SHP77 (cell line): ENCODE results near the gene COL6A6.
"Not testable (repeated sequence)": the region's sequence is repeated elsewhere in the genome, so short reads cannot be mapped to it uniquely, and the experiment has no call there.

Experiments used
- DNase-seq, 2 experiments: peaks; one replicate each; lab custom pipeline; 2025; lab: John Stamatoyannopoulos, UW

Gene COL6A6

GRCh38 chr3:130537673-130538304 lies 20.8 kb downstream of the COL6A6 start:
- DNase-seq, result no peak

GRCh38 chr3:130539005-130539404 lies 22.0 kb downstream of the COL6A6 start:
- peak; percentile 18 to 42 for DNase-seq

GRCh38 chr3:130543322-130543721 lies 26.3 kb downstream of the COL6A6 start:
- DNase-seq, result no peak

GRCh38 chr3:130546920-130547679 lies 30.1 kb downstream of the COL6A6 start:
- DNase-seq, result no peak

GRCh38 chr3:130547680-130548065 lies 30.7 kb downstream of the COL6A6 start:
- DNase-seq, result not testable (repeated sequence)

- DNase-seq, result no peak
Measured at GRCh38 chr3:130548356-130548755, 31.4 kb downstream of the COL6A6 start.

- no peak for DNase-seq
Measured at GRCh38 chr3:130557336-130558035, 40.5 kb downstream of the COL6A6 start.

- no peak for DNase-seq
Measured at GRCh38 chr3:130558366-130558765, 41.4 kb downstream of the COL6A6 start.

- no peak for DNase-seq
Measured at GRCh38 chr3:130565224-130565623, 48.2 kb downstream of the COL6A6 start.
